A549 (cell line): ENCODE data around the gene COPS4.

Source experiments
- CEBPB ChIP-seq, 2 experiments: fragments of >200 bp in 1 of 2; sonication (Bioruptor Twin) in 1 of 2; formaldehyde crosslinking in 1 of 2; IDR thresholded peaks; 2 replicates each; pipeline ENCODE4 v1.6.1; 2012 to 2016
- CTCF ChIP-seq: fragments of >200 bp; sonication (Bioruptor Twin); formaldehyde crosslinking; IDR thresholded peaks from 3 replicates; pipeline ENCODE4 v1.5.1; 2016
- ELK1 ChIP-seq: fragments of 150-350 bp; IDR thresholded peaks from 2 replicates; pipeline ENCODE4 v1.6.1; 2014; ENCODE audit warnings: low read depth, mild to moderate bottlenecking, low read length
- JUNB ChIP-seq: fragments of >200 bp; sonication (Bioruptor Twin); formaldehyde crosslinking; IDR thresholded peaks from 2 replicates; pipeline ENCODE4 v1.6.1; 2016
- MAX ChIP-seq: IDR thresholded peaks from 2 replicates; pipeline ENCODE4 v1.6.1; 2012
- MAZ ChIP-seq: fragments of 150-350 bp; IDR thresholded peaks from 2 replicates; pipeline ENCODE4 v1.6.1; 2014; ENCODE audit warnings: antibody characterized with exemption, low read depth, low read length, borderline replicate concordance
- POLR2A ChIP-seq: IDR thresholded peaks from 2 replicates; pipeline ENCODE4 v1.6.1; 2012; ENCODE audit warnings: mild to moderate bottlenecking, low read length
- REST ChIP-seq: fragments of 200-600 bp; sonication (generic); IDR thresholded peaks from 2 replicates; pipeline ENCODE4 v1.6.1; 2016; ENCODE audit warnings: antibody characterized with exemption, mild to moderate bottlenecking, moderate library complexity

GRCh38 chr4:83010111-83010521, 24.9 kb upstream of the COPS4 start:
- TF ChIP-seq CTCF = no peak
- TF ChIP-seq ELK1 = no peak
- no peak for TF ChIP-seq POLR2A
- TF ChIP-seq REST = no peak
- no peak for TF ChIP-seq MAZ
- no peak for TF ChIP-seq MAX
- TF ChIP-seq JUNB = no peak
- no peak for TF ChIP-seq CEBPB (IDR thresholded peaks at IDR 0.05)
